Sigmoid colon (tissue), 4 donors: Measurements from ENCODE around the gene ANKMY1.

Experiments
- CTCF ChIP-seq, 4 experiments: fragments of 450-650 bp in 3 of 4; fragments of 200-600 bp in 1 of 4; IDR thresholded peaks; one replicate each; pipeline ENCODE4 v1.5.1; 2016 to 2019; ENCODE audit warnings: antibody characterized with exemption in 4 of 4, mild to moderate bottlenecking in 3 of 4, moderate library complexity in 2 of 4
- EP300 ChIP-seq, 4 donors: sonication (generic); formaldehyde crosslinking; IDR thresholded peaks; one replicate each; pipeline ENCODE4 v1.6.1; 2017; ENCODE audit warnings: antibody characterized with exemption in 4 of 4
- POLR2A ChIP-seq, 2 donors: fragments of 450-650 bp; IDR thresholded peaks; one replicate each; pipeline ENCODE4 v1.6.1; 2016; ENCODE audit warnings: antibody characterized with exemption in 2 of 2, mild to moderate bottlenecking in 2 of 2, moderate library complexity in 2 of 2
- POLR2AphosphoS5 ChIP-seq, 4 donors: sonication (generic); formaldehyde crosslinking; IDR thresholded peaks; one replicate each; pipeline ENCODE4 v1.6.1; 2017; ENCODE audit warnings: antibody characterized with exemption in 4 of 4

GRCh38 chr2:240554767-240555493 is 2.9 kb downstream of the ANKMY1 start:
- TF ChIP-seq CTCF (IDR thresholded peaks at IDR 0.05) = no peak
- no peak for TF ChIP-seq POLR2AphosphoS5 (IDR thresholded peaks at IDR 0.05)
- TF ChIP-seq EP300 (IDR thresholded peaks at IDR 0.05) = no peak
- TF ChIP-seq POLR2A (IDR thresholded peaks at IDR 0.05) = no peak
